ENCODE data around the gene RAB31.

DNA sequence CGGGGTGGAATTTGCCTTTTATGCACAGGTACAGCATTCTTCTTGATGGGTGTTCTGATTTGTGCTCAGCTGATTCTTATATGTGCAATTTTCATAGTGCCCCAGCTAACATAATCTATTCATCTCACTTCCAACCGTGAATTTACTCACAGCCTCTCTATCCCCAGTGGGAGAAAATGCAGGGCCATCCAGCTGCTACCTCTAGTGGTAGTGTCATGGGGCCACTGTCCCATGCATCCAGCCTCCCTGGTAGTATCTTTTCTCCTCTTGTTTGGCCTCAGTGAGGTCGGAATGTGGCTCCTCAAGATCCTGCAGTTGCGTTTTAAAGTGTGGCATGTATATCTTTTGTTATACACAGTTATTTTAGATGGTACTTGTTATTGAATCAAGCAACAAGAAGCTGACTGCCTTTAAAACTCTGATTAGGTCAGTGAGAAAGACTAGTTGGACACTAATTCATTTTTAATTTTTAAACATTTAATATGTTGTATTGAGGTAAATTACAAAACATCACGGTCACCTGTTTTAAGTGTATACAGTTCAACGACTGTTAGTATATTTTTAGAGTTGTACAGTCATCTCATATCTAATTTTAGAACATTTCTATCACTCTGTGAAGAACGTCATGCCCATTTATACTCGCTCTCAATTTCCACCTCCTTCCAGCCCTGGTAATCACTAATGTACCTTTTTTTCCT lies 109.8 kb downstream of the RAB31 start:
- TF ChIP-seq, protein P1, sequence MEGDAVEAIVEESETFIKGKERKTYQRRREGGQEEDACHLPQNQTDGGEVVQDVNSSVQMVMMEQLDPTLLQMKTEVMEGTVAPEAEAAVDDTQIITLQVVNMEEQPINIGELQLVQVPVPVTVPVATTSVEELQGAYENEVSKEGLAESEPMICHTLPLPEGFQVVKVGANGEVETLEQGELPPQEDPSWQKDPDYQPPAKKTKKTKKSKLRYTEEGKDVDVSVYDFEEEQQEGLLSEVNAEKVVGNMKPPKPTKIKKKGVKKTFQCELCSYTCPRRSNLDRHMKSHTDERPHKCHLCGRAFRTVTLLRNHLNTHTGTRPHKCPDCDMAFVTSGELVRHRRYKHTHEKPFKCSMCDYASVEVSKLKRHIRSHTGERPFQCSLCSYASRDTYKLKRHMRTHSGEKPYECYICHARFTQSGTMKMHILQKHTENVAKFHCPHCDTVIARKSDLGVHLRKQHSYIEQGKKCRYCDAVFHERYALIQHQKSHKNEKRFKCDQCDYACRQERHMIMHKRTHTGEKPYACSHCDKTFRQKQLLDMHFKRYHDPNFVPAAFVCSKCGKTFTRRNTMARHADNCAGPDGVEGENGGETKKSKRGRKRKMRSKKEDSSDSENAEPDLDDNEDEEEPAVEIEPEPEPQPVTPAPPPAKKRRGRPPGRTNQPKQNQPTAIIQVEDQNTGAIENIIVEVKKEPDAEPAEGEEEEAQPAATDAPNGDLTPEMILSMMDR (IDR thresholded peaks at IDR 0.05 in 8 of 11, conservative IDR thresholded peaks at IDR 0.05 in 3 of 11) = no peak
- no peak for TF ChIP-seq POLR2AphosphoS5 (IDR thresholded peaks at IDR 0.05)
